H9 (cell line): Measurements from ENCODE around the gene SCUBE3. TPM values are rescaled to one million over a fixed set of nuclear protein-coding genes. Genes with fewer than 3 reads are reported as not detected.

Experiments used
- DNase-seq: peaks from one replicate; pipeline ENCODE4 v3.0.0-alpha.2; 2017
- H2AFZ ChIP-seq: one replicate; pipeline ENCODE4 v1.6.1; 2013; ENCODE audit warnings: mild to moderate bottlenecking, low read length, control low read depth, moderate library complexity
- H2AK5ac ChIP-seq: 2 replicates; pipeline ENCODE4 v1.6.1; 2013; ENCODE audit warnings: low read length, control low read depth, mixed read lengths; ENCODE audit not compliant: insufficient read length
- H2BK120ac ChIP-seq: one replicate; pipeline ENCODE4 v1.6.1; 2013; ENCODE audit warnings: low read depth, mild to moderate bottlenecking, low read length, control low read depth, inconsistent platforms; ENCODE audit not compliant: poor library complexity, severe bottlenecking
- H2BK12ac ChIP-seq: 2 replicates; pipeline ENCODE4 v1.6.1; 2013; ENCODE audit warnings: low read length, control low read depth, mixed read lengths, low read depth; ENCODE audit not compliant: insufficient read length
- H2BK15ac ChIP-seq: 2 replicates; pipeline ENCODE4 v1.6.1; 2013; ENCODE audit warnings: low read depth, low read length, control low read depth
- H2BK20ac ChIP-seq: one replicate; pipeline ENCODE4 v1.6.1; 2013; ENCODE audit warnings: low read depth, mild to moderate bottlenecking, low read length, control low read depth, inconsistent platforms; ENCODE audit not compliant: poor library complexity, severe bottlenecking
- H2BK5ac ChIP-seq: 2 replicates; pipeline ENCODE4 v1.6.1; 2013; ENCODE audit warnings: low read length, control low read depth, mixed read lengths; ENCODE audit not compliant: insufficient read length
- H3K14ac ChIP-seq: 2 replicates; pipeline ENCODE4 v1.6.1; 2013; ENCODE audit warnings: low read length, control low read depth; ENCODE audit not compliant: insufficient read depth
- H3K18ac ChIP-seq: 2 replicates; pipeline ENCODE4 v1.6.1; 2013; ENCODE audit warnings: low read depth, mild to moderate bottlenecking, mixed read lengths, low read length, control low read depth; ENCODE audit not compliant: insufficient read length
- H3K23ac ChIP-seq: 2 replicates; pipeline ENCODE4 v1.6.1; 2013; ENCODE audit warnings: low read length, control low read depth, mixed read lengths, low read depth; ENCODE audit not compliant: insufficient read length
- H3K23me2 ChIP-seq: 2 replicates; pipeline ENCODE4 v1.6.1; 2013; ENCODE audit warnings: low read depth, mild to moderate bottlenecking, mixed read lengths, low read length, control low read depth; ENCODE audit not compliant: insufficient read length, poor library complexity, severe bottlenecking
- H3K27ac ChIP-seq: 2 replicates; pipeline ENCODE4 v1.5.1; 2013; ENCODE audit warnings: low read length, control low read depth, mixed read lengths, low read depth; ENCODE audit not compliant: insufficient read length
- H3K27me3 ChIP-seq: 2 replicates; pipeline ENCODE4 v1.6.1; 2013; ENCODE audit warnings: low read length, control low read depth, inconsistent platforms; ENCODE audit not compliant: insufficient read depth
- H3K4ac ChIP-seq: 2 replicates; pipeline ENCODE4 v1.6.1; 2013; ENCODE audit warnings: low read depth, mild to moderate bottlenecking, control low read depth, inconsistent platforms, low read length, moderate library complexity
- H3K4me1 ChIP-seq: 2 replicates; pipeline ENCODE4 v1.6.1; 2013; ENCODE audit warnings: low read length, control low read depth, inconsistent platforms; ENCODE audit not compliant: insufficient read depth
- H3K4me2 ChIP-seq: 2 replicates; pipeline ENCODE4 v1.6.1; 2013; ENCODE audit warnings: low read length, control low read depth, mixed read lengths; ENCODE audit not compliant: insufficient read length, insufficient read depth
- H3K56ac ChIP-seq: 2 replicates; pipeline ENCODE4 v1.6.1; 2013; ENCODE audit warnings: low read depth, mild to moderate bottlenecking, mixed read lengths, low read length, control low read depth; ENCODE audit not compliant: insufficient read length
- H3K79me1 ChIP-seq: 2 replicates; pipeline ENCODE4 v1.6.1; 2013; ENCODE audit warnings: low read depth, mild to moderate bottlenecking, moderate library complexity, low read length, control low read depth, inconsistent platforms; ENCODE audit not compliant: insufficient read depth, poor library complexity, severe bottlenecking
- H3K79me2 ChIP-seq: 2 replicates; pipeline ENCODE4 v1.6.1; 2013; ENCODE audit warnings: low read length, control low read depth, inconsistent platforms; ENCODE audit not compliant: insufficient read depth
- H3K9ac ChIP-seq: 2 replicates; pipeline ENCODE4 v1.6.1; 2013; ENCODE audit warnings: low read length, control low read depth, mixed read lengths; ENCODE audit not compliant: insufficient read length; ENCODE audit errors: extremely low read depth
- H3K9me3 ChIP-seq: one replicate; pipeline ENCODE4 v1.6.1; 2013; ENCODE audit warnings: low read depth, low read length, inconsistent platforms; ENCODE audit not compliant: control insufficient read depth
- H3T11ph ChIP-seq: one replicate; pipeline ENCODE4 v1.6.1; 2013; ENCODE audit warnings: mild to moderate bottlenecking, low read length, control low read depth, inconsistent platforms
- H4K20me1 ChIP-seq: one replicate; pipeline ENCODE4 v1.6.1; 2013; ENCODE audit not compliant: control insufficient read depth, insufficient read length, insufficient read depth
- H4K5ac ChIP-seq: 2 replicates; pipeline ENCODE4 v1.6.1; 2013; ENCODE audit warnings: low read depth, mild to moderate bottlenecking, mixed read lengths, low read length, control low read depth; ENCODE audit not compliant: insufficient read length
- H4K8ac ChIP-seq: replicated peaks from 2 replicates; pipeline ENCODE4 v1.6.1; 2013; ENCODE audit warnings: low read length, control low read depth, mixed read lengths, low read depth; ENCODE audit not compliant: insufficient read length
- H4K91ac ChIP-seq: 2 replicates; pipeline ENCODE4 v1.6.1; 2013; ENCODE audit warnings: low read depth, mild to moderate bottlenecking, moderate library complexity, mixed read lengths, low read length, control low read depth; ENCODE audit not compliant: insufficient read length
- H3K27ac Mint-ChIP-seq, 3 experiments: 2 replicates in 2 of 3; 3 replicates in 1 of 3; pipeline ENCODE4 v1.8.0; 2020 to 2021; ENCODE audit warnings: mixed read lengths in 3 of 3, mild to moderate bottlenecking in 1 of 3, moderate library complexity in 1 of 3
- H3K27me3 Mint-ChIP-seq: 2 replicates; pipeline ENCODE4 v1.8.0; 2021; ENCODE audit warnings: low read depth, mild to moderate bottlenecking, moderate library complexity, mixed read lengths
- H3K36me3 Mint-ChIP-seq, 3 experiments: 2 replicates in 2 of 3; 3 replicates in 1 of 3; pipeline ENCODE4 v1.8.0; 2020 to 2021; ENCODE audit warnings: low read depth in 3 of 3, mixed read lengths in 3 of 3; ENCODE audit not compliant: insufficient read depth in 1 of 3
- H3K4me1 Mint-ChIP-seq, 2 experiments: 2 replicates each; pipeline ENCODE4 v1.8.0; 2020; ENCODE audit warnings: mixed read lengths in 2 of 2
- H3K4me3 Mint-ChIP-seq, 2 experiments: 2 replicates in 1 of 2; 3 replicates in 1 of 2; pipeline ENCODE4 v1.8.0; 2020 to 2021; ENCODE audit warnings: mild to moderate bottlenecking in 2 of 2, mixed read lengths in 2 of 2, moderate library complexity in 1 of 2
- H3K9me3 Mint-ChIP-seq, 2 experiments: 2 replicates in 1 of 2; 3 replicates in 1 of 2; pipeline ENCODE4 v1.8.0; 2020; ENCODE audit warnings: mild to moderate bottlenecking in 2 of 2, mixed read lengths in 2 of 2, moderate library complexity in 1 of 2
- WGBS: extraction: QIAGEN DNeasy Blood & Tissue Kit; methylation state at CpG from one replicate; pipeline ENCODE4 v1.1.7; 2013; ENCODE audit warnings: missing lambda C conversion rate, low lambda C conversion rate, mixed read lengths; ENCODE audit not compliant: insufficient read length; ENCODE audit errors: extremely low coverage; 5-methylcytosine and 5-hydroxymethylcytosine counted together
- total RNA-seq: library from RNA; stranded (reverse); gene quantifications from 2 replicates; pipeline ENCODE4 v1.2.1, GENCODE V29; 2021
- TF ChIP-seq, protein P1 (sequence below): fragments of 200-600 bp; sonication (generic); conservative IDR thresholded peaks from 3 replicates; pipeline ENCODE4 v1.8.0; 2021; ENCODE audit warnings: antibody characterized with exemption, mild to moderate bottlenecking

The SCUBE3 gene
- total RNA-seq, 1 experiment from 2014 or later = 2.7 TPM

DNA sequence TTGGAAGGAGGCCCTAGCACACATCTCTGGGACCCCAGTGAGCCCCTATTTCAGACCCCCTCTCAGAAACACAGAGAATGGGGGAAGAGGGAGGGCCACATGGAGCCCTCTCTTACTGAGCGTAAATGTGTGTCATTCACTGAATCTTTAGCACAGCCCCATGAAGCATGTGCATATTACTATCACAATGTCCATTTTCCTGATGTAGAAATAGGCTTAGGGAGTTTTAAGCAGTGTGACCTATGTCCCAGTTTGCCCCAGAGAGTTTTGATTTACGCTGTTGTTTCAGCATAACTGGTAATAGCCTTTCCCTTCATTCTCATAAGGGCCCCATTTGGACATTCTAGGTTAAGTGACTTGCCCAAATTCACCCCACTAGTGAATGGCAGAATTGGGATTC lies 47.6 kb upstream of the SCUBE3 start:
- no peak overlapping the region for H3K27ac Mint-ChIP-seq
- Histone ChIP-seq H3K4ac (no peak overlapping the region), H4K20me1 (no peaks in the 10 kb centered on the region), H4K5ac (no peak overlapping the region), H3K4me2 (no peak overlapping the region), H2AFZ (no peak overlapping the region), H3K27ac (no peak overlapping the region), H2BK20ac (no peak overlapping the region), H2BK15ac (no peak overlapping the region), H2BK5ac (no peak overlapping the region), H3K27me3 (no peaks in the 10 kb centered on the region), H3K23me2 (no peaks in the 10 kb centered on the region), H3K18ac (no peak overlapping the region), H3K56ac (no peak overlapping the region), H2AK5ac (no peak overlapping the region), H3K23ac (no peak overlapping the region), H3K79me1 (no peaks in the 10 kb centered on the region), H3K9me3 (no peaks in the 10 kb centered on the region), H3K9ac (no peak overlapping the region), H3K14ac (no peak overlapping the region), H3T11ph (no peak overlapping the region), H3K4me1 (no peaks in the 10 kb centered on the region), H4K8ac (no peak overlapping the region), H2BK120ac (no peak overlapping the region), H2BK12ac (no peak overlapping the region), H4K91ac (no peak overlapping the region), H3K79me2 (no peaks in the 10 kb centered on the region)
- peaks cover 45% of the 10 kb centered on the region for H3K27me3 Mint-ChIP-seq
- peaks cover 5% of the 10 kb centered on the region in 2 experiments; a peak in 4 of 5 replicates for H3K9me3 Mint-ChIP-seq
- H3K4me1 Mint-ChIP-seq = peaks cover 10 to 13% of the 10 kb centered on the region in 2 experiments; a peak in 3 of 4 replicates
- TF ChIP-seq, protein P1, sequence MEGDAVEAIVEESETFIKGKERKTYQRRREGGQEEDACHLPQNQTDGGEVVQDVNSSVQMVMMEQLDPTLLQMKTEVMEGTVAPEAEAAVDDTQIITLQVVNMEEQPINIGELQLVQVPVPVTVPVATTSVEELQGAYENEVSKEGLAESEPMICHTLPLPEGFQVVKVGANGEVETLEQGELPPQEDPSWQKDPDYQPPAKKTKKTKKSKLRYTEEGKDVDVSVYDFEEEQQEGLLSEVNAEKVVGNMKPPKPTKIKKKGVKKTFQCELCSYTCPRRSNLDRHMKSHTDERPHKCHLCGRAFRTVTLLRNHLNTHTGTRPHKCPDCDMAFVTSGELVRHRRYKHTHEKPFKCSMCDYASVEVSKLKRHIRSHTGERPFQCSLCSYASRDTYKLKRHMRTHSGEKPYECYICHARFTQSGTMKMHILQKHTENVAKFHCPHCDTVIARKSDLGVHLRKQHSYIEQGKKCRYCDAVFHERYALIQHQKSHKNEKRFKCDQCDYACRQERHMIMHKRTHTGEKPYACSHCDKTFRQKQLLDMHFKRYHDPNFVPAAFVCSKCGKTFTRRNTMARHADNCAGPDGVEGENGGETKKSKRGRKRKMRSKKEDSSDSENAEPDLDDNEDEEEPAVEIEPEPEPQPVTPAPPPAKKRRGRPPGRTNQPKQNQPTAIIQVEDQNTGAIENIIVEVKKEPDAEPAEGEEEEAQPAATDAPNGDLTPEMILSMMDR = no peak
- DNase-seq = no peak
- H3K4me3 Mint-ChIP-seq = no peak overlapping the region
- no CpG with 5 or more reads among the region's 2 CpGs for WGBS
- H3K36me3 Mint-ChIP-seq = peaks cover 0 to 6% (median 5%) of the 10 kb centered on the region in 3 experiments; a peak in 3 of 7 replicates
